ENCODE measurements around the gene GDA.
"Not testable (repeated sequence)": the region's sequence is repeated elsewhere in the genome, so short reads cannot be mapped to it uniquely, and the experiment has no call there.

GDA gene

GRCh38 chr9:72211047-72211446, 61.8 kb downstream of the GDA start:
- DNase-seq, result no peak

GRCh38 chr9:72213906-72214305, 64.7 kb downstream of the GDA start:
- DNase-seq, result no peak

- DNase-seq, result no peak
These were observed 68.1 kb downstream of the GDA start for GRCh38 chr9:72217306-72217842.

- no peak for DNase-seq
These were observed 71.3 kb downstream of the GDA start for GRCh38 chr9:72220589-72220988.

- DNase-seq, result no peak
These were observed 77.0 kb downstream of the GDA start for GRCh38 chr9:72226146-72226812.

GRCh38 chr9:72228282-72228681, 79.0 kb downstream of the GDA start:
- no peak for DNase-seq

GRCh38 chr9:72232778-72233177, 83.5 kb downstream of the GDA start:
- no peak for DNase-seq

- no peak for DNase-seq
These were observed 98.3 kb downstream of the GDA start for GRCh38 chr9:72247549-72247948.

- DNase-seq, result no peak
These were observed 102.3 kb downstream of the GDA start for GRCh38 chr9:72251589-72251988.

GRCh38 chr9:72254901-72255545, 105.8 kb downstream of the GDA start:
- DNase-seq, result no peak

GRCh38 chr9:72255569-72255968, 106.3 kb downstream of the GDA start:
- no peak for DNase-seq

GRCh38 chr9:72256931-72257330, 107.7 kb downstream of the GDA start:
- no peak for DNase-seq

- no peak for DNase-seq
These were observed 108.6 kb downstream of the GDA start for GRCh38 chr9:72257814-72258213.

- no peak for DNase-seq
These were observed 112.8 kb downstream of the GDA start for GRCh38 chr9:72262063-72262462.

GRCh38 chr9:72263572-72263971, 114.3 kb downstream of the GDA start:
- DNase-seq, result no peak

GRCh38 chr9:72268961-72269360, 119.7 kb downstream of the GDA start:
- no peak for DNase-seq

GRCh38 chr9:72270359-72270758, 121.1 kb downstream of the GDA start:
- DNase-seq, result not testable (repeated sequence)

GRCh38 chr9:72271613-72272478, 122.6 kb downstream of the GDA start:
- DNase-seq, result peak; percentile 15 to 54

GRCh38 chr9:72274441-72274840, 125.2 kb downstream of the GDA start:
- no peak for DNase-seq

GRCh38 chr9:72274916-72275315, 125.7 kb downstream of the GDA start:
- no peak for DNase-seq

GRCh38 chr9:72276429-72276828, 127.2 kb downstream of the GDA start:
- DNase-seq, result no peak

GRCh38 chr9:72278959-72279358, 129.7 kb downstream of the GDA start:
- DNase-seq, result no peak

GRCh38 chr9:72280913-72281500, 131.8 kb downstream of the GDA start:
- DNase-seq, result peak; percentile 67 to 73

Measured in CD4-positive, alpha-beta T cell treated with Interleukin-1 beta for 1 hour (primary cell).